Activated T-helper 1 cell treated with anti-CD3 and anti-CD28 coated beads, Interleukin-12 subunit alpha, Interleukin-12 subunit beta, Interleukin-2, Interleukin-4 antibody, amounts not matched to agents 30 ng/mL and 10 ng/mL and 1 ng/mL, durations not matched to agents 14 hours and 24 hours and 36 hours (primary cell): Measurements from ENCODE around the gene MYBL2. TPM values are rescaled to one million over a fixed set of nuclear protein-coding genes. Genes with fewer than 3 reads are reported as not detected.
"Not testable (repeated sequence)": the region's sequence is repeated elsewhere in the genome, so short reads cannot be mapped to it uniquely, and the experiment has no call there.

ENCODE experiments used
- DNase-seq: peaks from one replicate; pipeline ENCODE4 v3.0.0; 2021; ENCODE audit warnings: low spot score
- H3K27ac Mint-ChIP-seq: one replicate; pipeline ENCODE4 v1.8.0; 2021; ENCODE audit warnings: mild to moderate bottlenecking, mixed read lengths
- H3K27me3 Mint-ChIP-seq: one replicate; pipeline ENCODE4 v1.8.0; 2022; ENCODE audit warnings: mild to moderate bottlenecking, moderate library complexity, mixed read lengths; ENCODE audit not compliant: insufficient read depth
- H3K36me3 Mint-ChIP-seq: one replicate; pipeline ENCODE4 v1.8.0; 2021; ENCODE audit warnings: low read depth, mixed read lengths
- H3K4me1 Mint-ChIP-seq: one replicate; pipeline ENCODE4 v1.8.0; 2021; ENCODE audit warnings: low read depth, mixed read lengths
- H3K4me3 Mint-ChIP-seq: one replicate; pipeline ENCODE4 v1.8.0; 2021; ENCODE audit warnings: mild to moderate bottlenecking, moderate library complexity, mixed read lengths
- H3K9me3 Mint-ChIP-seq: one replicate; pipeline ENCODE4 v1.8.0; 2021; ENCODE audit warnings: mixed read lengths
- intact Hi-C: fragments of 100-400 bp; cut with micrococcal nuclease; formaldehyde crosslinking; loops from one replicate; pipeline ENCODE4 v1.15.1; 2024
- total RNA-seq: library from RNA; stranded (reverse); gene quantifications from 2 replicates; pipeline ENCODE4 v1.2.3, GENCODE V29; 2022

MYBL2 gene
- total RNA-seq, 1 donor from 2014 or later: 95.5 TPM

- Mint-ChIP-seq H3K4me1 (peaks cover 45% of the 10 kb centered on the region), H3K36me3 (peaks cover 10% of the 10 kb centered on the region), H3K27ac (peak overlapping the region; percentile 97), H3K9me3 (peaks cover 14% of the 10 kb centered on the region), H3K4me3 (peak overlapping the region; percentile 61), H3K27me3 (no peaks in the 10 kb centered on the region)
- peak; percentile 29 for DNase-seq
- intact Hi-C loops: loop anchor here (1.0 to 2.0 kb wide), 16 partner anchors 14 to 448 kb away; partner anchors contain the start of genes IFT52, MYBL2 and SRSF6
Observed at GRCh38 chr20:43750774-43751166, 83.9 kb downstream of the MYBL2 start.

- no peaks in the 10 kb centered on the region for H3K27me3 Mint-ChIP-seq
- peaks cover 47% of the 10 kb centered on the region for H3K4me1 Mint-ChIP-seq
- peaks cover 17% of the 10 kb centered on the region for H3K9me3 Mint-ChIP-seq
- peak overlapping the region; percentile 97 for H3K27ac Mint-ChIP-seq
- H3K4me3 Mint-ChIP-seq: peak overlapping the region; percentile 61
- intact Hi-C loops: loop anchor here (1.0 to 2.0 kb wide), 16 partner anchors 15 to 447 kb away; partner anchors contain the start of genes IFT52, MYBL2 and SRSF6
- DNase-seq: peak; percentile 75
- H3K36me3 Mint-ChIP-seq: peaks cover 12% of the 10 kb centered on the region
Observed at GRCh38 chr20:43751167-43752050, 84.5 kb downstream of the MYBL2 start.

- peak overlapping the region; percentile 97 for H3K27ac Mint-ChIP-seq
- DNase-seq: no peak
- H3K4me3 Mint-ChIP-seq: peak overlapping the region; percentile 61
- H3K27me3 Mint-ChIP-seq: no peaks in the 10 kb centered on the region
- peaks cover 13% of the 10 kb centered on the region for H3K36me3 Mint-ChIP-seq
- peaks cover 17% of the 10 kb centered on the region for H3K9me3 Mint-ChIP-seq
- intact Hi-C loops: no loop called here
- peaks cover 44% of the 10 kb centered on the region for H3K4me1 Mint-ChIP-seq
Observed at GRCh38 chr20:43752051-43752360, 85.1 kb downstream of the MYBL2 start.

- intact Hi-C loops: no loop called here
Observed at GRCh38 chr20:43752561-43753301, 85.8 kb downstream of the MYBL2 start.

GRCh38 chr20:43755390-43755789, 88.5 kb downstream of the MYBL2 start:
- H3K4me1 Mint-ChIP-seq: peaks cover 44% of the 10 kb centered on the region
- peaks cover 17% of the 10 kb centered on the region for H3K9me3 Mint-ChIP-seq
- H3K27me3 Mint-ChIP-seq: peaks cover 2% of the 10 kb centered on the region
- H3K36me3 Mint-ChIP-seq: peaks cover 13% of the 10 kb centered on the region
- H3K27ac Mint-ChIP-seq: no peak overlapping the region
- no peak overlapping the region for H3K4me3 Mint-ChIP-seq
- no peak for DNase-seq
- intact Hi-C loops: no loop called here

More at GRCh38 chr20:43752561-43753301, 85.8 kb downstream of the MYBL2 start:
- H3K4me1 Mint-ChIP-seq: peaks cover 44% of the 10 kb centered on the region
- peaks cover 13% of the 10 kb centered on the region for H3K36me3 Mint-ChIP-seq
- H3K27me3 Mint-ChIP-seq: no peaks in the 10 kb centered on the region
- peak overlapping the region; percentile 61 for H3K4me3 Mint-ChIP-seq
- peaks cover 17% of the 10 kb centered on the region for H3K9me3 Mint-ChIP-seq
- DNase-seq: peak; percentile 55
- peak overlapping the region; percentile 97 for H3K27ac Mint-ChIP-seq

GRCh38 chr20:43755851-43756250, 88.9 kb downstream of the MYBL2 start:
- Mint-ChIP-seq H3K4me3 (no peak overlapping the region), H3K27me3 (peaks cover 2% of the 10 kb centered on the region), H3K9me3 (peaks cover 17% of the 10 kb centered on the region), H3K36me3 (peaks cover 13% of the 10 kb centered on the region), H3K27ac (no peak overlapping the region), H3K4me1 (peaks cover 40% of the 10 kb centered on the region)
- intact Hi-C loops: no loop called here
- DNase-seq: no peak

- H3K27me3 Mint-ChIP-seq, H3K27ac Mint-ChIP-seq, H3K36me3 Mint-ChIP-seq, H3K4me3 Mint-ChIP-seq, intact Hi-C loops, DNase-seq: not testable (repeated sequence)
- H3K9me3 Mint-ChIP-seq: peaks cover 17% of the 10 kb centered on the region
- peaks cover 19% of the 10 kb centered on the region for H3K4me1 Mint-ChIP-seq
Observed at GRCh38 chr20:43757888-43758287, 91.0 kb downstream of the MYBL2 start.

GRCh38 chr20:43761386-43762340, 94.7 kb downstream of the MYBL2 start:
- Mint-ChIP-seq H3K27ac (no peak overlapping the region), H3K9me3 (no peaks in the 10 kb centered on the region), H3K36me3 (peaks cover 2% of the 10 kb centered on the region), H3K27me3 (peaks cover 4% of the 10 kb centered on the region), H3K4me3 (no peak overlapping the region), H3K4me1 (peaks cover 8% of the 10 kb centered on the region)
- no peak for DNase-seq
- intact Hi-C loops: no loop called here

- Mint-ChIP-seq H3K9me3 (no peaks in the 10 kb centered on the region), H3K4me1 (peaks cover 13% of the 10 kb centered on the region), H3K4me3 (no peak overlapping the region), H3K27ac (no peak overlapping the region), H3K27me3 (peaks cover 9% of the 10 kb centered on the region), H3K36me3 (peaks cover 2% of the 10 kb centered on the region)
- intact Hi-C loops: no loop called here
- DNase-seq: no peak
Observed at GRCh38 chr20:43762911-43763310, 96.0 kb downstream of the MYBL2 start.

- Mint-ChIP-seq H3K4me3 (no peak overlapping the region), H3K9me3 (no peaks in the 10 kb centered on the region), H3K27ac (no peak overlapping the region), H3K27me3 (peaks cover 14% of the 10 kb centered on the region), H3K4me1 (peaks cover 5% of the 10 kb centered on the region), H3K36me3 (peaks cover 2% of the 10 kb centered on the region)
- intact Hi-C loops: no loop called here
- no peak for DNase-seq
Observed at GRCh38 chr20:43765916-43766315, 99.0 kb downstream of the MYBL2 start.
